ENCODE data around the gene UNC5C.

Gene UNC5C

GRCh38 chr4:95213366-95213765 is 335.4 kb downstream of the UNC5C start:
- no peak for TF ChIP-seq CTCF (IDR thresholded peaks at IDR 0.05; ENCODE audit: insufficient read depth, low read length, poor library complexity, severe bottlenecking)
- H3K36me3 ChIP-seq (ENCODE audit: control insufficient read depth, insufficient read depth, low read length): no peaks in the 10 kb centered on the region
- H3K4me3 ChIP-seq (replicated peaks; ENCODE audit: low read depth, low read length): no peak overlapping the region
- H3K27me3 ChIP-seq (replicated peaks; ENCODE audit: control insufficient read depth, insufficient read depth, low read length): no peaks in the 10 kb centered on the region
- no peak for DNase-seq (ENCODE audit: extremely low read depth, insufficient read length)

- Histone ChIP-seq H3K27me3 (replicated peaks; ENCODE audit: control insufficient read depth, insufficient read depth, low read length) (no peaks in the 10 kb centered on the region), H3K4me3 (replicated peaks; ENCODE audit: low read depth, low read length) (no peak overlapping the region), H3K36me3 (ENCODE audit: control insufficient read depth, insufficient read depth, low read length) (no peaks in the 10 kb centered on the region)
- no peak for DNase-seq (ENCODE audit: extremely low read depth, insufficient read length)
- no peak for TF ChIP-seq CTCF (IDR thresholded peaks at IDR 0.05; ENCODE audit: insufficient read depth, low read length, poor library complexity, severe bottlenecking)
These were observed 336.1 kb downstream of the UNC5C start for GRCh38 chr4:95212692-95213091.

GRCh38 chr4:95209927-95210326 is 338.8 kb downstream of the UNC5C start:
- no peaks in the 10 kb centered on the region for H3K27me3 ChIP-seq (replicated peaks; ENCODE audit: control insufficient read depth, insufficient read depth, low read length)
- no peak for DNase-seq (ENCODE audit: extremely low read depth, insufficient read length)
- H3K36me3 ChIP-seq (ENCODE audit: control insufficient read depth, insufficient read depth, low read length): no peaks in the 10 kb centered on the region

GRCh38 chr4:95204873-95205272 is 343.9 kb downstream of the UNC5C start:
- Histone ChIP-seq H3K36me3 (ENCODE audit: control insufficient read depth, insufficient read depth, low read length) (no peaks in the 10 kb centered on the region), H3K4me3 (replicated peaks; ENCODE audit: low read depth, low read length) (no peak overlapping the region), H3K27me3 (replicated peaks; ENCODE audit: control insufficient read depth, insufficient read depth, low read length) (no peaks in the 10 kb centered on the region)
- peak; percentile 26 for TF ChIP-seq CTCF (IDR thresholded peaks at IDR 0.05; ENCODE audit: insufficient read depth, low read length, poor library complexity, severe bottlenecking)
- DNase-seq (ENCODE audit: extremely low read depth, insufficient read length): no peak

More at GRCh38 chr4:95209927-95210326, 338.8 kb downstream of the UNC5C start:
- no peak overlapping the region for H3K4me3 ChIP-seq (replicated peaks; ENCODE audit: low read depth, low read length)
- TF ChIP-seq CTCF (IDR thresholded peaks at IDR 0.05; ENCODE audit: insufficient read depth, low read length, poor library complexity, severe bottlenecking): no peak

GRCh38 chr4:95204267-95204844 is 344.4 kb downstream of the UNC5C start:
- no peaks in the 10 kb centered on the region for H3K27me3 ChIP-seq (replicated peaks; ENCODE audit: control insufficient read depth, insufficient read depth, low read length)
- DNase-seq (ENCODE audit: extremely low read depth, insufficient read length): no peak
- no peak overlapping the region for H3K4me3 ChIP-seq (replicated peaks; ENCODE audit: low read depth, low read length)
- no peak for TF ChIP-seq CTCF (IDR thresholded peaks at IDR 0.05; ENCODE audit: insufficient read depth, low read length, poor library complexity, severe bottlenecking)
- H3K36me3 ChIP-seq (ENCODE audit: control insufficient read depth, insufficient read depth, low read length): no peaks in the 10 kb centered on the region

GRCh38 chr4:95198961-95199360 is 349.8 kb downstream of the UNC5C start:
- Histone ChIP-seq H3K36me3 (ENCODE audit: control insufficient read depth, insufficient read depth, low read length) (no peaks in the 10 kb centered on the region), H3K4me3 (replicated peaks; ENCODE audit: low read depth, low read length) (no peak overlapping the region), H3K27me3 (replicated peaks; ENCODE audit: control insufficient read depth, insufficient read depth, low read length) (no peaks in the 10 kb centered on the region)
- no peak for DNase-seq (ENCODE audit: extremely low read depth, insufficient read length)
- TF ChIP-seq CTCF (IDR thresholded peaks at IDR 0.05; ENCODE audit: insufficient read depth, low read length, poor library complexity, severe bottlenecking): no peak
